T-cell (primary cell): ENCODE data around the gene SPATA6L. TPM values are rescaled to one million over a fixed set of nuclear protein-coding genes. Genes with fewer than 3 reads are reported as not detected.

ENCODE experiments used
- ATAC-seq, 4 experiments: fragments of 200-7000 bp in 3 of 4; fragments of 150-1000 bp in 1 of 4; cut with Tn5 transposase; replicated peaks in 1 of 4; 1 replicate in 3 of 4; 2 replicates in 1 of 4; pipeline ENCODE4 v1.10.0; 2021; ENCODE audit warnings: moderate library complexity in 3 of 4, mild to moderate bottlenecking in 2 of 4, moderate number of reproducible peaks in 1 of 4
- CTCF ChIA-PET, 2 donors: fragments of 300-600 bp; sonication (Branson Sonifier 250); formaldehyde crosslinking; loops; one replicate each; lab custom pipeline; 2022; ENCODE audit warnings: antibody characterized with exemption in 2 of 2; lab: Charles Lee
- POLR2A ChIA-PET, 2 donors: fragments of 300-600 bp; sonication (Branson Sonifier 250); formaldehyde crosslinking; loops; one replicate each; lab custom pipeline; 2022; ENCODE audit warnings: antibody characterized with exemption in 2 of 2; lab: Charles Lee
- DNase-seq, 35 experiments: peaks; one replicate each; pipeline versions ENCODE4 v3.0.0 to v3.0.0-alpha.2; 2013 to 2023
- H3K27ac ChIP-seq: one replicate; pipeline ENCODE4 v1.5.1; 2013; ENCODE audit warnings: low read length
- H3K27me3 ChIP-seq, 2 experiments: replicated peaks in 1 of 2; 1 replicate in 1 of 2; 2 replicates in 1 of 2; pipeline versions ENCODE4 v1.6.1 to v1.7.0; 2013; ENCODE audit warnings: low read length in 1 of 2, mixed read lengths in 1 of 2; ENCODE audit not compliant: control insufficient read depth in 2 of 2, insufficient read depth in 2 of 2; ENCODE audit errors: extremely low read depth in 1 of 2
- H3K36me3 ChIP-seq, 2 donors: 1 replicate in 1 of 2; 2 replicates in 1 of 2; pipeline versions ENCODE4 v1.6.1 to v1.7.0; 2013; ENCODE audit warnings: low read length in 1 of 2; ENCODE audit not compliant: control insufficient read depth in 2 of 2, insufficient read depth in 1 of 2; ENCODE audit errors: extremely low read depth in 1 of 2
- H3K4me1 ChIP-seq, 2 experiments: 1 replicate in 1 of 2; 2 replicates in 1 of 2; pipeline versions ENCODE4 v1.6.1 to v1.7.0; 2013; ENCODE audit warnings: low read length in 2 of 2, mixed read lengths in 1 of 2; ENCODE audit not compliant: insufficient read depth in 2 of 2, control insufficient read depth in 1 of 2; ENCODE audit errors: extremely low read depth in 1 of 2
- H3K4me3 ChIP-seq, 2 donors: 1 replicate in 1 of 2; 2 replicates in 1 of 2; pipeline versions ENCODE4 v1.5.1 to v1.7.0; 2013; ENCODE audit warnings: mild to moderate bottlenecking in 2 of 2, low read length in 1 of 2, moderate library complexity in 1 of 2; ENCODE audit not compliant: control insufficient read depth in 1 of 2; ENCODE audit errors: extremely low read depth in 1 of 2
- H3K9me3 ChIP-seq: 2 replicates; pipeline ENCODE4 v1.7.0; 2013
- H3K27ac Mint-ChIP-seq, 2 donors: one replicate each; pipeline ENCODE4 v1.8.0; 2020 to 2021; ENCODE audit warnings: mild to moderate bottlenecking in 2 of 2, mixed read lengths in 2 of 2
- H3K27me3 Mint-ChIP-seq, 2 donors: one replicate each; pipeline ENCODE4 v1.8.0; 2021 to 2022; ENCODE audit warnings: mixed read lengths in 2 of 2
- H3K36me3 Mint-ChIP-seq: one replicate; pipeline ENCODE4 v1.8.0; 2021; ENCODE audit warnings: mixed read lengths
- H3K4me1 Mint-ChIP-seq, 3 donors: one replicate each; pipeline ENCODE4 v1.8.0; 2020 to 2022; ENCODE audit warnings: mixed read lengths in 3 of 3, mild to moderate bottlenecking in 1 of 3
- H3K4me3 Mint-ChIP-seq, 3 donors: one replicate each; pipeline ENCODE4 v1.8.0; 2020 to 2022; ENCODE audit warnings: mild to moderate bottlenecking in 3 of 3, mixed read lengths in 3 of 3, moderate library complexity in 3 of 3
- H3K9me3 Mint-ChIP-seq, 3 donors: one replicate each; pipeline ENCODE4 v1.8.0; 2020 to 2022; ENCODE audit warnings: mixed read lengths in 3 of 3
- WGBS: methylation state at CpG from one replicate; pipeline ENCODE4 v1.1.5; 2013; ENCODE audit warnings: missing lambda C conversion rate; ENCODE audit not compliant: insufficient coverage; 5-methylcytosine and 5-hydroxymethylcytosine counted together
- total RNA-seq, 35 experiments: library from RNA in 6 of 35; stranded (reverse) in 6 of 35; fragments of 120-200 nt in 1 of 35; gene quantifications; one replicate each; pipeline versions ENCODE4 v1.2.1 to v1.2.4 and lab custom pipeline; 2013 to 2026

Gene SPATA6L
- total RNA-seq, 5 donors from 2014 or later (not counting 1 experiment from before 2014, with no cell fraction given): 1.2 to 5.2 (median 2.5) TPM

GRCh38 chr9:4596165-4596922, 69.9 kb downstream of the SPATA6L start:
- Histone ChIP-seq H3K27ac (peak overlapping the region; percentile 86), H3K4me1 (peaks cover 20 to 31% of the 10 kb centered on the region in 2 experiments), H3K4me3 (no peak overlapping the region), H3K9me3 (no peaks in the 10 kb centered on the region), H3K27me3 (no peaks in the 10 kb centered on the region), H3K36me3 (no peaks in the 10 kb centered on the region)
- H3K36me3 Mint-ChIP-seq: no peaks in the 10 kb centered on the region
- no peaks in the 10 kb centered on the region for H3K27me3 Mint-ChIP-seq
- H3K27ac Mint-ChIP-seq: peak overlapping the region; percentile 94 to 96
- DNase-seq (peak; percentile 42 to 93 (median 75)), ATAC-seq (peak; percentile 94 to 97 (median 96))
- peak overlapping the region; percentile 4 to 57 (median 4) for H3K4me3 Mint-ChIP-seq
- 73% methylated on average over 3 of the region's 11 CpGs for WGBS
- ChIA-PET CTCF (interaction anchor here (0.7 to 1.0 kb wide), 2 partner anchors 44 to 334 kb away, joined by 3 read pairs; no protein-coding TSS in a partner anchor), POLR2A (no interaction called here)
- peaks cover 53 to 64% (median 57%) of the 10 kb centered on the region in 3 donors for H3K4me1 Mint-ChIP-seq
- peaks cover 0 to 5% (median 0%) of the 10 kb centered on the region in 3 donors for H3K9me3 Mint-ChIP-seq

GRCh38 chr9:4594994-4595393, 71.3 kb downstream of the SPATA6L start:
- Mint-ChIP-seq H3K4me1 (peaks cover 40 to 51% (median 44%) of the 10 kb centered on the region in 3 donors), H3K9me3 (peaks cover 0 to 5% (median 0%) of the 10 kb centered on the region in 3 donors), H3K4me3 (peak overlapping the region in 1 of 3 donors; percentile 57), H3K27me3 (no peaks in the 10 kb centered on the region), H3K27ac (peak overlapping the region; percentile 94 to 96), H3K36me3 (no peaks in the 10 kb centered on the region)
- no peak for DNase-seq
- no peak for ATAC-seq
- Histone ChIP-seq H3K4me3 (no peak overlapping the region), H3K27ac (no peak overlapping the region), H3K9me3 (no peaks in the 10 kb centered on the region), H3K27me3 (no peaks in the 10 kb centered on the region), H3K36me3 (no peaks in the 10 kb centered on the region), H3K4me1 (peaks cover 14 to 27% of the 10 kb centered on the region in 2 experiments)
- POLR2A ChIA-PET: no interaction called here
- CTCF ChIA-PET: no interaction called here
- 86% methylated on average over 2 of the region's 2 CpGs for WGBS

GRCh38 chr9:4594545-4594944, 71.7 kb downstream of the SPATA6L start:
- no peak for ATAC-seq
- peak overlapping the region; percentile 94 to 96 for H3K27ac Mint-ChIP-seq

GRCh38 chr9:4592886-4593285, 73.4 kb downstream of the SPATA6L start:
- 100% methylated on average over 1 of the region's 1 CpG for WGBS
- ChIA-PET POLR2A (no interaction called here), CTCF (no interaction called here)
- Mint-ChIP-seq H3K4me3 (no peak overlapping the region), H3K36me3 (no peaks in the 10 kb centered on the region), H3K27me3 (no peaks in the 10 kb centered on the region), H3K9me3 (peaks cover 0 to 5% (median 0%) of the 10 kb centered on the region in 3 donors), H3K4me1 (peaks cover 32 to 50% (median 37%) of the 10 kb centered on the region in 3 donors), H3K27ac (no peak overlapping the region)
- H3K9me3 ChIP-seq: no peaks in the 10 kb centered on the region
- peaks cover 14 to 27% of the 10 kb centered on the region in 2 experiments for H3K4me1 ChIP-seq
- ATAC-seq (no peak), DNase-seq (no peak)
- no peaks in the 10 kb centered on the region for H3K27me3 ChIP-seq
- no peaks in the 10 kb centered on the region for H3K36me3 ChIP-seq
- no peak overlapping the region for H3K4me3 ChIP-seq
- H3K27ac ChIP-seq: no peak overlapping the region

More at GRCh38 chr9:4594545-4594944, 71.7 kb downstream of the SPATA6L start:
- no peak overlapping the region for H3K4me3 ChIP-seq
- peaks cover 14 to 27% of the 10 kb centered on the region in 2 experiments for H3K4me1 ChIP-seq
- H3K27me3 ChIP-seq: no peaks in the 10 kb centered on the region
- DNase-seq: no peak
- Mint-ChIP-seq H3K27me3 (no peaks in the 10 kb centered on the region), H3K9me3 (peaks cover 0 to 5% (median 0%) of the 10 kb centered on the region in 3 donors), H3K4me3 (peak overlapping the region in 1 of 3 donors; percentile 57), H3K4me1 (peaks cover 36 to 49% (median 41%) of the 10 kb centered on the region in 3 donors), H3K36me3 (no peaks in the 10 kb centered on the region)
- H3K9me3 ChIP-seq: no peaks in the 10 kb centered on the region
- WGBS: 92% methylated on average over 2 of the region's 4 CpGs
- POLR2A ChIA-PET: no interaction called here
- H3K36me3 ChIP-seq: no peaks in the 10 kb centered on the region
- CTCF ChIA-PET: no interaction called here
- H3K27ac ChIP-seq: no peak overlapping the region

- H3K36me3 Mint-ChIP-seq: no peaks in the 10 kb centered on the region
- WGBS: no CpG with 5 or more reads among the region's 3 CpGs
- Histone ChIP-seq H3K9me3 (no peaks in the 10 kb centered on the region), H3K36me3 (no peaks in the 10 kb centered on the region), H3K27me3 (no peaks in the 10 kb centered on the region), H3K4me1 (peaks cover 14 to 22% of the 10 kb centered on the region in 2 experiments), H3K27ac (no peak overlapping the region), H3K4me3 (no peak overlapping the region)
- no peak overlapping the region for H3K4me3 Mint-ChIP-seq
- no peak for DNase-seq
- ChIA-PET POLR2A (interaction anchor here in 1 of 2 donors (0.7 kb wide), 1 partner anchor 35 kb away, joined by 7 read pairs; no protein-coding TSS in a partner anchor), CTCF (interaction anchor here in 1 of 2 donors (0.7 kb wide), 1 partner anchor 1248 kb away, joined by 3 read pairs; no protein-coding TSS in a partner anchor)
- no peak overlapping the region for H3K27ac Mint-ChIP-seq
- ATAC-seq: no peak
- H3K4me1 Mint-ChIP-seq: peaks cover 26 to 44% (median 31%) of the 10 kb centered on the region in 3 donors
- no peaks in the 10 kb centered on the region for H3K27me3 Mint-ChIP-seq
- H3K9me3 Mint-ChIP-seq: peaks cover 0 to 5% (median 0%) of the 10 kb centered on the region in 3 donors
Measured at GRCh38 chr9:4592295-4592694, 74.0 kb downstream of the SPATA6L start.

GRCh38 chr9:4591123-4591500, 75.2 kb downstream of the SPATA6L start:
- Histone ChIP-seq H3K27me3 (no peaks in the 10 kb centered on the region), H3K9me3 (no peaks in the 10 kb centered on the region), H3K4me1 (peaks cover 8 to 10% of the 10 kb centered on the region in 2 experiments), H3K4me3 (no peak overlapping the region), H3K27ac (no peak overlapping the region), H3K36me3 (no peaks in the 10 kb centered on the region)
- H3K27ac Mint-ChIP-seq: no peak overlapping the region
- WGBS: 93% methylated on average over 3 of the region's 4 CpGs
- H3K4me1 Mint-ChIP-seq: peaks cover 17 to 32% (median 22%) of the 10 kb centered on the region in 3 donors
- peaks cover 0 to 5% (median 0%) of the 10 kb centered on the region in 3 donors for H3K9me3 Mint-ChIP-seq
- no peak overlapping the region for H3K4me3 Mint-ChIP-seq
- DNase-seq: no peak
- ChIA-PET POLR2A (no interaction called here), CTCF (interaction anchor here in 1 of 2 donors (0.6 kb wide), 1 partner anchor 83 kb away, joined by 3 read pairs; no protein-coding TSS in a partner anchor)
- no peak for ATAC-seq
- H3K27me3 Mint-ChIP-seq: no peaks in the 10 kb centered on the region
- no peaks in the 10 kb centered on the region for H3K36me3 Mint-ChIP-seq
